GM18870 (cell line): Measurements from ENCODE around the gene PPM1N.

ENCODE experiments used
- ATAC-seq: cut with Tn5 transposase; IDR thresholded peaks from one replicate; pipeline ENCODE4 v1.9.1; 2021; ENCODE audit warnings: moderate library complexity; ENCODE audit not compliant: unreplicated experiment

PPM1N gene

GRCh38 chr19:45488708-45489107 is 9.5 kb upstream of the PPM1N start:
- no peak for ATAC-seq

- no peak for ATAC-seq
Observed at GRCh38 chr19:45489216-45489855, 8.9 kb upstream of the PPM1N start.

- no peak for ATAC-seq
Observed at GRCh38 chr19:45492137-45492626, 6.1 kb upstream of the PPM1N start.

GRCh38 chr19:45492627-45493470 is 5.4 kb upstream of the PPM1N start:
- ATAC-seq = no peak

- ATAC-seq = no peak
Observed at GRCh38 chr19:45494261-45494916, 3.9 kb upstream of the PPM1N start.

- ATAC-seq = no peak
Observed at GRCh38 chr19:45495178-45495577, 3.1 kb upstream of the PPM1N start.

GRCh38 chr19:45496349-45496953 is 1.8 kb upstream of the PPM1N start:
- ATAC-seq = no peak

GRCh38 chr19:45497791-45498190 is 452 bp upstream of the PPM1N start:
- ATAC-seq = no peak

GRCh38 chr19:45499196-45500180 is 1.2 kb downstream of the PPM1N start:
- no peak for ATAC-seq

GRCh38 chr19:45500918-45501729 is 2.9 kb downstream of the PPM1N start:
- no peak for ATAC-seq

GRCh38 chr19:45501730-45502014 is 3.4 kb downstream of the PPM1N start:
- no peak for ATAC-seq

GRCh38 chr19:45502111-45502510 is 3.9 kb downstream of the PPM1N start:
- no peak for ATAC-seq

GRCh38 chr19:45503909-45504308 is 5.7 kb downstream of the PPM1N start:
- no peak for ATAC-seq

GRCh38 chr19:45505151-45505995 is 7.1 kb downstream of the PPM1N start:
- no peak for ATAC-seq

GRCh38 chr19:45505996-45506245 is 7.7 kb downstream of the PPM1N start:
- ATAC-seq = no peak

- peak; percentile 37 for ATAC-seq
Observed at GRCh38 chr19:45506246-45506988, 8.2 kb downstream of the PPM1N start.

GRCh38 chr19:45506989-45507871 is 9.0 kb downstream of the PPM1N start, which contains the start of gene VASP:
Gene VASP (plus strand): TSS chr19:45507479. CDS start chr19:45507772, 293 bp downstream.
- peak; percentile 55 for ATAC-seq
